SK-N-SH treated with all-trans-retinoic acid at 6 μM for 48 hours (cell line): Measurements from ENCODE around the gene FCHO2.

Experiments
- ARNTL ChIP-seq: fragments of 450-650 bp; formaldehyde crosslinking; IDR thresholded peaks from 2 replicates; pipeline ENCODE4 v1.5.0; 2020; ENCODE audit warnings: low read depth, mild to moderate bottlenecking, moderate library complexity, borderline replicate concordance
- BACH2 ChIP-seq: fragments of 250-450 bp; sonication (Bioruptor Pico); IDR thresholded peaks from 2 replicates; pipeline ENCODE4 v1.9.0; 2021; ENCODE audit warnings: mild to moderate bottlenecking, borderline replicate concordance
- ESRRG ChIP-seq: fragments of 250-450 bp; sonication (Bioruptor Pico); IDR thresholded peaks from 2 replicates; pipeline ENCODE4 v1.6.1; 2021; ENCODE audit warnings: mild to moderate bottlenecking
- GLIS3 ChIP-seq: fragments of 250-450 bp; sonication (Bioruptor Pico); IDR thresholded peaks from 2 replicates; pipeline ENCODE4 v1.5.0; 2020; ENCODE audit warnings: mild to moderate bottlenecking, moderate library complexity
- OSR1 ChIP-seq: fragments of 250-450 bp; sonication (Bioruptor Pico); IDR thresholded peaks from 2 replicates; pipeline ENCODE4 v1.8.0; 2022; ENCODE audit warnings: moderate library complexity, mild to moderate bottlenecking, inconsistent platforms
- RARB ChIP-seq: fragments of 250-450 bp; sonication (Bioruptor Pico); IDR thresholded peaks from 2 replicates; pipeline ENCODE4 v1.8.0; 2021; ENCODE audit warnings: mild to moderate bottlenecking, moderate library complexity
- SNAI2 ChIP-seq: fragments of 250-450 bp; sonication (Bioruptor Pico); IDR thresholded peaks from 2 replicates; pipeline ENCODE4 v1.5.0; 2020; ENCODE audit warnings: mild to moderate bottlenecking, moderate library complexity
- TOX ChIP-seq: fragments of 250-450 bp; sonication (Bioruptor Pico); IDR thresholded peaks from 2 replicates; pipeline ENCODE4 v1.8.0; 2021; ENCODE audit warnings: mild to moderate bottlenecking, moderate library complexity, borderline replicate concordance
- ZC3H10 ChIP-seq: fragments of 250-450 bp; sonication (Bioruptor Pico); IDR thresholded peaks from 2 replicates; pipeline ENCODE4 v1.5.1; 2021; ENCODE audit warnings: mild to moderate bottlenecking, moderate library complexity
- ZFP3 ChIP-seq: fragments of 250-450 bp; sonication (Bioruptor Pico); IDR thresholded peaks from 2 replicates; pipeline ENCODE4 v1.5.0; 2020; ENCODE audit warnings: mild to moderate bottlenecking, moderate library complexity
- ZFP30 ChIP-seq: fragments of 450-650 bp; formaldehyde crosslinking; IDR thresholded peaks from 2 replicates; pipeline ENCODE4 v1.5.0; 2022; ENCODE audit warnings: mild to moderate bottlenecking, moderate library complexity
- ZNF8 ChIP-seq: fragments of 450-650 bp; formaldehyde crosslinking; IDR thresholded peaks from 2 replicates; pipeline ENCODE4 v1.5.0; 2020; ENCODE audit warnings: mild to moderate bottlenecking, moderate library complexity
- TF ChIP-seq, protein P1 (sequence below): fragments of 250-450 bp; sonication (Bioruptor Pico); IDR thresholded peaks from 2 replicates; pipeline ENCODE4 v1.8.0; 2020; ENCODE audit warnings: mild to moderate bottlenecking, moderate library complexity, borderline replicate concordance
- TF ChIP-seq, protein P2 (sequence below): fragments of 250-450 bp; sonication (Bioruptor Pico); IDR thresholded peaks from 2 replicates; pipeline ENCODE4 v1.5.1; 2020; ENCODE audit warnings: low read depth, mild to moderate bottlenecking, moderate library complexity

DNA sequence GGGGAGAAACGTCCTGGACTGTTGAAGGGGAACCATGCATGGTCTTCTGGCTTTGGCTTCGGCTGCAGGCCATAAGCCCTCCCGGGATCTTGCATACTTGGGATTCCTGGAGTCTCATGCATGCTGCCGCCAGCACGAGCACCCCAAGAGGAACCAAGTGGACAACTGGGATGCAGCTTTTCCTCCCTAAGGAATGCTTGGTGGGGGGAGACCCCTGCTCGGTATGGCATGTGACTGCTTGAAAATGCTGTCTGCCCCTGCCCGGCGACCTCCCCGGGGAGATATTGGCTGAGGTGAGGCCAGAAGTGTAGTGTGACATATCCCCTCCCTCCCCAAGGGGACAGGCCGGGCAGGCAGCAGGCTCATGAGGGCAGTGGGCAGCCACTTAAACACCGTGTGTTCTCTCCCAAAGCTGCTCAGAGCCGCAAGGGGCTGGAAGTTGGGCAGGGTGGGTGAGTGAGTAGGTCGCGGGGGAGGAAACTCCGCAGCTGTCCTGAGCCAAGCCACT, 180.3 kb downstream of the FCHO2 start:
- no peak for TF ChIP-seq ZFP3 (CRISPR knock-in tag)
- TF ChIP-seq GLIS3 (CRISPR knock-in tag): no peak
- no peak for TF ChIP-seq OSR1
- TF ChIP-seq, protein P1, sequence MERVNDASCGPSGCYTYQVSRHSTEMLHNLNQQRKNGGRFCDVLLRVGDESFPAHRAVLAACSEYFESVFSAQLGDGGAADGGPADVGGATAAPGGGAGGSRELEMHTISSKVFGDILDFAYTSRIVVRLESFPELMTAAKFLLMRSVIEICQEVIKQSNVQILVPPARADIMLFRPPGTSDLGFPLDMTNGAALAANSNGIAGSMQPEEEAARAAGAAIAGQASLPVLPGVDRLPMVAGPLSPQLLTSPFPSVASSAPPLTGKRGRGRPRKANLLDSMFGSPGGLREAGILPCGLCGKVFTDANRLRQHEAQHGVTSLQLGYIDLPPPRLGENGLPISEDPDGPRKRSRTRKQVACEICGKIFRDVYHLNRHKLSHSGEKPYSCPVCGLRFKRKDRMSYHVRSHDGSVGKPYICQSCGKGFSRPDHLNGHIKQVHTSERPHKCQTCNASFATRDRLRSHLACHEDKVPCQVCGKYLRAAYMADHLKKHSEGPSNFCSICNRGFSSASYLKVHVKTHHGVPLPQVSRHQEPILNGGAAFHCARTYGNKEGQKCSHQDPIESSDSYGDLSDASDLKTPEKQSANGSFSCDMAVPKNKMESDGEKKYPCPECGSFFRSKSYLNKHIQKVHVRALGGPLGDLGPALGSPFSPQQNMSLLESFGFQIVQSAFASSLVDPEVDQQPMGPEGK: no peak
- no peak for TF ChIP-seq SNAI2 (CRISPR knock-in tag)
- TF ChIP-seq RARB (CRISPR knock-in tag): no peak
- TF ChIP-seq TOX (CRISPR knock-in tag): no peak
- TF ChIP-seq ESRRG (CRISPR knock-in tag): no peak
- no peak for TF ChIP-seq ZFP30 (CRISPR knock-in tag)
- TF ChIP-seq, protein P2, sequence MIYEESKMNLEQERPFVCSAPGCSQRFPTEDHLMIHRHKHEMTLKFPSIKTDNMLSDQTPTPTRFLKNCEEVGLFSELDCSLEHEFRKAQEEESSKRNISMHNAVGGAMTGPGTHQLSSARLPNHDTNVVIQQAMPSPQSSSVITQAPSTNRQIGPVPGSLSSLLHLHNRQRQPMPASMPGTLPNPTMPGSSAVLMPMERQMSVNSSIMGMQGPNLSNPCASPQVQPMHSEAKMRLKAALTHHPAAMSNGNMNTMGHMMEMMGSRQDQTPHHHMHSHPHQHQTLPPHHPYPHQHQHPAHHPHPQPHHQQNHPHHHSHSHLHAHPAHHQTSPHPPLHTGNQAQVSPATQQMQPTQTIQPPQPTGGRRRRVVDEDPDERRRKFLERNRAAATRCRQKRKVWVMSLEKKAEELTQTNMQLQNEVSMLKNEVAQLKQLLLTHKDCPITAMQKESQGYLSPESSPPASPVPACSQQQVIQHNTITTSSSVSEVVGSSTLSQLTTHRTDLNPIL (CRISPR knock-in tag): no peak
- no peak for TF ChIP-seq ZC3H10 (CRISPR knock-in tag)
- no peak for TF ChIP-seq BACH2 (CRISPR knock-in tag)
- no peak for TF ChIP-seq ZNF8 (CRISPR knock-in tag)
- TF ChIP-seq ARNTL (CRISPR knock-in tag): no peak
